ENCODE measurements around the gene OXGR1. TPM values are rescaled to one million over a fixed set of nuclear protein-coding genes. Genes with fewer than 3 reads are reported as not detected.

The OXGR1 gene
- total RNA-seq, 1 experiment from 2014 or later: not detected

DNA sequence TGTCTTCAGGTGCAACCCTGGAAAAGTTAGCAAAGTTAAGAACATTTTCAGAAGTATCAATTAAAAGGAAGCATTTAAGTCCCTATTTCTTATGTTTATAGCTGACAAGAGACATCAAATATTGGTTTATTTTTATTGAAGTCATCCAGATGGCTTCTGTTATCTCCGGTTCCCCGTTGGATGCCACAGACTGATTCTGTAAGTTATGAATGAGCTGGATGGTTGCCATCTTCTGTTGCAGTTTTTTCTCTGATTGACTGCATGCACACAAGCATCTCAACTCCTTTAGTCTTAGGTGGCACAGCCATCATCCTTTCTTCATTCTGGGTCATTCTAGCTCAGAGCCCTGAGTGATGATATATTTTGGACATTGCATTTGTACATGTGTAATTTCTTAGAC lies 10.6 kb upstream of the OXGR1 start:
- intact Hi-C loops (cut with micrococcal nuclease; ENCODE audit: unreplicated experiment) (no loop called here), in situ Hi-C loops (cut with HindIII; ENCODE audit: low pct_unique_long_range_greater_than_20kb, low sequenced_read_pairs) (no loop called here)
- ChIA-PET CTCF (interaction anchor here (0.6 kb wide), 1 partner anchor 832 kb away, joined by 5 read pairs; no protein-coding TSS in a partner anchor), POLR2A (no interaction called here)
- no peaks in the 10 kb centered on the region for H3K9me3 ChIP-seq (ENCODE audit: control insufficient read depth, insufficient read depth, low read depth, low read length)
- no peaks in the 10 kb centered on the region for H3K4me1 ChIP-seq (ENCODE audit: control insufficient read depth, insufficient read depth, low read length)
- no TSS peak for BruUV-seq (replicated peaks)
- H3K4me3 ChIP-seq (ENCODE audit: low read depth in 2 of 2, low read length in 2 of 2): no peak overlapping the region
- no peaks in the 10 kb centered on the region for H3K27me3 ChIP-seq (ENCODE audit: control insufficient read depth, insufficient read depth, low read length)
- TF ChIP-seq TCF7L2 (IDR thresholded peaks at IDR 0.05; ENCODE audit: low read depth, low read length) (no peak), SIN3A (IDR thresholded peaks at IDR 0.05; ENCODE audit: borderline replicate concordance, insufficient read depth, low read depth, low read length) (no peak), POLR2AphosphoS5 (IDR thresholded peaks at IDR 0.05; ENCODE audit: low read depth, low read length) (no peak)
- TF ChIP-seq, protein P1, sequence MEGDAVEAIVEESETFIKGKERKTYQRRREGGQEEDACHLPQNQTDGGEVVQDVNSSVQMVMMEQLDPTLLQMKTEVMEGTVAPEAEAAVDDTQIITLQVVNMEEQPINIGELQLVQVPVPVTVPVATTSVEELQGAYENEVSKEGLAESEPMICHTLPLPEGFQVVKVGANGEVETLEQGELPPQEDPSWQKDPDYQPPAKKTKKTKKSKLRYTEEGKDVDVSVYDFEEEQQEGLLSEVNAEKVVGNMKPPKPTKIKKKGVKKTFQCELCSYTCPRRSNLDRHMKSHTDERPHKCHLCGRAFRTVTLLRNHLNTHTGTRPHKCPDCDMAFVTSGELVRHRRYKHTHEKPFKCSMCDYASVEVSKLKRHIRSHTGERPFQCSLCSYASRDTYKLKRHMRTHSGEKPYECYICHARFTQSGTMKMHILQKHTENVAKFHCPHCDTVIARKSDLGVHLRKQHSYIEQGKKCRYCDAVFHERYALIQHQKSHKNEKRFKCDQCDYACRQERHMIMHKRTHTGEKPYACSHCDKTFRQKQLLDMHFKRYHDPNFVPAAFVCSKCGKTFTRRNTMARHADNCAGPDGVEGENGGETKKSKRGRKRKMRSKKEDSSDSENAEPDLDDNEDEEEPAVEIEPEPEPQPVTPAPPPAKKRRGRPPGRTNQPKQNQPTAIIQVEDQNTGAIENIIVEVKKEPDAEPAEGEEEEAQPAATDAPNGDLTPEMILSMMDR (IDR thresholded peaks at IDR 0.05): no peak
- TF ChIP-seq, protein P2, sequence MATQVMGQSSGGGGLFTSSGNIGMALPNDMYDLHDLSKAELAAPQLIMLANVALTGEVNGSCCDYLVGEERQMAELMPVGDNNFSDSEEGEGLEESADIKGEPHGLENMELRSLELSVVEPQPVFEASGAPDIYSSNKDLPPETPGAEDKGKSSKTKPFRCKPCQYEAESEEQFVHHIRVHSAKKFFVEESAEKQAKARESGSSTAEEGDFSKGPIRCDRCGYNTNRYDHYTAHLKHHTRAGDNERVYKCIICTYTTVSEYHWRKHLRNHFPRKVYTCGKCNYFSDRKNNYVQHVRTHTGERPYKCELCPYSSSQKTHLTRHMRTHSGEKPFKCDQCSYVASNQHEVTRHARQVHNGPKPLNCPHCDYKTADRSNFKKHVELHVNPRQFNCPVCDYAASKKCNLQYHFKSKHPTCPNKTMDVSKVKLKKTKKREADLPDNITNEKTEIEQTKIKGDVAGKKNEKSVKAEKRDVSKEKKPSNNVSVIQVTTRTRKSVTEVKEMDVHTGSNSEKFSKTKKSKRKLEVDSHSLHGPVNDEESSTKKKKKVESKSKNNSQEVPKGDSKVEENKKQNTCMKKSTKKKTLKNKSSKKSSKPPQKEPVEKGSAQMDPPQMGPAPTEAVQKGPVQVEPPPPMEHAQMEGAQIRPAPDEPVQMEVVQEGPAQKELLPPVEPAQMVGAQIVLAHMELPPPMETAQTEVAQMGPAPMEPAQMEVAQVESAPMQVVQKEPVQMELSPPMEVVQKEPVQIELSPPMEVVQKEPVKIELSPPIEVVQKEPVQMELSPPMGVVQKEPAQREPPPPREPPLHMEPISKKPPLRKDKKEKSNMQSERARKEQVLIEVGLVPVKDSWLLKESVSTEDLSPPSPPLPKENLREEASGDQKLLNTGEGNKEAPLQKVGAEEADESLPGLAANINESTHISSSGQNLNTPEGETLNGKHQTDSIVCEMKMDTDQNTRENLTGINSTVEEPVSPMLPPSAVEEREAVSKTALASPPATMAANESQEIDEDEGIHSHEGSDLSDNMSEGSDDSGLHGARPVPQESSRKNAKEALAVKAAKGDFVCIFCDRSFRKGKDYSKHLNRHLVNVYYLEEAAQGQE (IDR thresholded peaks at IDR 0.05; ENCODE audit: insufficient read depth in 1 of 2, low read depth in 2 of 2, low read length in 1 of 2): no peak
- DNase-seq (ENCODE audit: low read depth, low spot score): no peak
- H3K36me3 ChIP-seq (ENCODE audit: control insufficient read depth, insufficient read depth, low read length): no peaks in the 10 kb centered on the region
- no peak overlapping the region for H3K27ac ChIP-seq (ENCODE audit: low read length)
- no peak for ATAC-seq

DNA sequence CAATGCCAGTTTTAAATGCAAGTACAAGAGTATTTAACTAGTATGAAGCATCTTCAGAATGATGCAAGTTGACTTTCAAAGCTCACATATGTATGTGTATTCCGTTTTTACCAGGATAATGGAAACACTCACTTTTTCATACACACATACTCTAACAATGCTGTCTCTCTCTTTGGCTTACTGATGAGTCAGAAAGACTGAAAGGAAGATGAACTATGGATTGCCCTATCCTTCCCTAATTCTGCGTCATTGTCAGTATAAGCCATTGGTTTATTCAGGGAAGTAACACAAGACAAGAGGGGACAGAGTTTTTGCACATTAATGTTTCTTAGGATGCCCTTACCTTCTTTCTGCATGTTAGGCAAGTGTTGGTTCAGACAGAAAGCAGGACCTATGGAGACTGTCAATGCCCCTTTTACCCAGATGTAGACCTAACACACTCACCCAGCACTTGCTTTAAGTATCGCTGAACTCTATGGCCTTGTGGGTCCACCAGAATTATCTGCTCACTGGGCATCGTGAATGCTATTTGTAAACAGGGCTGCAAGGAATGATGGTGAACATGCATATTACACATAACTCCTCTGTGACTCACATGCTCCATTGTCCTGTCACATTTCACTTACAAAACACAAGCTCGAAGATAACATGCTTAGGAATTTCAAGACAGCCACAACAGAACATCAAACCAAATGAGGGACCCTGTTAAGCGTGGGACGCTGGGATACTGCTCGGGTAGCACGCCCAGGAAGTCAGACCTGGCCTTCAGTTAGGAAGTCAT lies 10.0 kb upstream of the OXGR1 start:
- H3K4me1 ChIP-seq (ENCODE audit: control insufficient read depth, insufficient read depth, low read length): no peaks in the 10 kb centered on the region
- ChIA-PET POLR2A (no interaction called here), CTCF (interaction anchor here (0.6 kb wide), 1 partner anchor 832 kb away, joined by 5 read pairs; no protein-coding TSS in a partner anchor)
- in situ Hi-C loops (cut with HindIII; ENCODE audit: low pct_unique_long_range_greater_than_20kb, low sequenced_read_pairs): no loop called here
- DNase-seq (ENCODE audit: low read depth, low spot score) (no peak), ATAC-seq (no peak)
- intact Hi-C loops (cut with micrococcal nuclease; ENCODE audit: unreplicated experiment): no loop called here
- no peaks in the 10 kb centered on the region for H3K36me3 ChIP-seq (ENCODE audit: control insufficient read depth, insufficient read depth, low read length)
- H3K27me3 ChIP-seq (ENCODE audit: control insufficient read depth, insufficient read depth, low read length): no peaks in the 10 kb centered on the region
- H3K9me3 ChIP-seq (ENCODE audit: control insufficient read depth, insufficient read depth, low read depth, low read length): no peaks in the 10 kb centered on the region
- no peak overlapping the region for H3K4me3 ChIP-seq (ENCODE audit: low read depth in 2 of 2, low read length in 2 of 2)
- TF ChIP-seq POLR2AphosphoS5 (IDR thresholded peaks at IDR 0.05; ENCODE audit: low read depth, low read length) (no peak), SIN3A (IDR thresholded peaks at IDR 0.05; ENCODE audit: borderline replicate concordance, insufficient read depth, low read depth, low read length) (no peak), TCF7L2 (IDR thresholded peaks at IDR 0.05; ENCODE audit: low read depth, low read length) (no peak)
- TF ChIP-seq, protein P2 (IDR thresholded peaks at IDR 0.05; ENCODE audit: insufficient read depth in 1 of 2, low read depth in 2 of 2, low read length in 1 of 2): no peak
- TF ChIP-seq, protein P1 (IDR thresholded peaks at IDR 0.05): no peak
- no TSS peak for BruUV-seq (replicated peaks)
- H3K27ac ChIP-seq (ENCODE audit: low read length): no peak overlapping the region

Measured in Panc1 (cell line).